Muscle of leg (tissue), 11 donors: ENCODE data around the gene TTPAL. TPM values are rescaled to one million over a fixed set of nuclear protein-coding genes. Genes with fewer than 3 reads are reported as not detected.
A peak's percentile ranks its signal among the peaks of the same experiment; 100 is the strongest.

Experiments
- DNase-seq: peaks from one replicate; pipeline ENCODE4 v3.0.0; 2013
- H3K27ac ChIP-seq: one replicate; pipeline ENCODE4 v1.5.1; 2013; ENCODE audit warnings: mild to moderate bottlenecking, low read length, control low read depth
- H3K27me3 ChIP-seq: one replicate; pipeline ENCODE4 v1.6.1; 2013; ENCODE audit warnings: low read length; ENCODE audit not compliant: control insufficient read depth, insufficient read depth
- H3K36me3 ChIP-seq: one replicate; pipeline ENCODE4 v1.6.1; 2013; ENCODE audit warnings: low read length; ENCODE audit not compliant: control insufficient read depth, insufficient read depth
- H3K4me1 ChIP-seq: one replicate; pipeline ENCODE4 v1.6.1; 2013; ENCODE audit warnings: low read length; ENCODE audit not compliant: control insufficient read depth, insufficient read depth
- H3K4me3 ChIP-seq: one replicate; pipeline ENCODE4 v1.5.1; 2013; ENCODE audit warnings: low read length, control low read depth
- H3K9me3 ChIP-seq: replicated peaks from 2 replicates; pipeline ENCODE4 v1.6.1; 2013; ENCODE audit warnings: low read depth, low read length; ENCODE audit not compliant: control insufficient read depth
- WGBS: methylation state at CpG from one replicate; pipeline ENCODE4 v1.1.5; 2013; ENCODE audit warnings: missing lambda C conversion rate; ENCODE audit not compliant: insufficient coverage; 5-methylcytosine and 5-hydroxymethylcytosine counted together
- polyA plus RNA-seq, 8 donors: library from polyadenylated mRNA; unstranded; fragments of 120-200 nt; gene quantifications; one replicate each; pipeline versions ENCODE4 v1.2.1 to v1.2.3, GENCODE V29; 2013; ENCODE audit warnings: inconsistent platforms in 1 of 8, low replicate concordance in 1 of 8; ENCODE audit not compliant: insufficient read length in 8 of 8, insufficient read depth in 1 of 8
- total RNA-seq: library from RNA; stranded (reverse); fragments of 120-200 nt; gene quantifications from one replicate; pipeline ENCODE4 v1.2.4, GENCODE V29; 2013

The TTPAL gene
- total and polyA plus RNA-seq, 9 donors = 3.3 to 7.5 (median 5.4) TPM

GRCh38 chr20:44516491-44516890 lies 40.8 kb downstream of the TTPAL start:
- Histone ChIP-seq H3K36me3 (peaks cover 7% of the 10 kb centered on the region), H3K27me3 (no peaks in the 10 kb centered on the region), H3K4me3 (no peak overlapping the region), H3K27ac (no peak overlapping the region), H3K9me3 (no peaks in the 10 kb centered on the region), H3K4me1 (peaks cover 15% of the 10 kb centered on the region)
- 33% methylated on average over 2 of the region's 7 CpGs for WGBS
- DNase-seq = no peak

GRCh38 chr20:44517454-44517853 lies 41.8 kb downstream of the TTPAL start:
- no CpG with 5 or more reads among the region's 3 CpGs for WGBS
- no peaks in the 10 kb centered on the region for H3K27me3 ChIP-seq
- H3K4me3 ChIP-seq = no peak overlapping the region
- no peak overlapping the region for H3K27ac ChIP-seq
- DNase-seq = no peak
- no peaks in the 10 kb centered on the region for H3K9me3 ChIP-seq
- peaks cover 15% of the 10 kb centered on the region for H3K4me1 ChIP-seq
- H3K36me3 ChIP-seq = peaks cover 5% of the 10 kb centered on the region

- no peaks in the 10 kb centered on the region for H3K9me3 ChIP-seq
- no peak overlapping the region for H3K4me3 ChIP-seq
- DNase-seq = no peak
- H3K27ac ChIP-seq = no peak overlapping the region
- H3K27me3 ChIP-seq = no peaks in the 10 kb centered on the region
- H3K36me3 ChIP-seq = peaks cover 2% of the 10 kb centered on the region
- 80% methylated on average over 1 of the region's 3 CpGs for WGBS
- peaks cover 15% of the 10 kb centered on the region for H3K4me1 ChIP-seq
These were observed 42.6 kb downstream of the TTPAL start for GRCh38 chr20:44518248-44518647.

- peak overlapping the region; percentile 50 for H3K4me3 ChIP-seq
- peaks cover 15% of the 10 kb centered on the region for H3K4me1 ChIP-seq
- peak overlapping the region; percentile 78 for H3K27ac ChIP-seq
- DNase-seq = no peak
- H3K36me3 ChIP-seq = peaks cover 2% of the 10 kb centered on the region
- H3K27me3 ChIP-seq = peaks cover 6% of the 10 kb centered on the region
- H3K9me3 ChIP-seq = no peaks in the 10 kb centered on the region
- 86% methylated on average over 1 of the region's 3 CpGs for WGBS
These were observed 45.2 kb downstream of the TTPAL start for GRCh38 chr20:44520881-44521280.

- Histone ChIP-seq H3K27ac (peak within 1 kb of the TSS; percentile 78), H3K27me3 (peaks cover 6% of the 10 kb centered on the region), H3K4me3 (peak within 1 kb of the TSS; percentile 50), H3K36me3 (peaks cover 2% of the 10 kb centered on the region), H3K4me1 (peaks cover 15% of the 10 kb centered on the region), H3K9me3 (no peaks in the 10 kb centered on the region)
- WGBS = 0% methylated on average over 36 of the region's 49 CpGs
- DNase-seq = peak; percentile 97
These were observed 46.1 kb downstream of the TTPAL start, which contains the start of gene SERINC3 for GRCh38 chr20:44521484-44522481. SERINC3 (minus strand) TSS chr20:44522070; CDS start chr20:44521951, 119 bp downstream.

- no CpG with 5 or more reads among the region's 1 CpG for WGBS
- no peak overlapping the region for H3K27ac ChIP-seq
- H3K4me1 ChIP-seq = peaks cover 15% of the 10 kb centered on the region
- no peak for DNase-seq
- H3K4me3 ChIP-seq = no peak overlapping the region
- peaks cover 2% of the 10 kb centered on the region for H3K36me3 ChIP-seq
- H3K9me3 ChIP-seq = no peaks in the 10 kb centered on the region
- H3K27me3 ChIP-seq = peaks cover 6% of the 10 kb centered on the region
These were observed 47.2 kb downstream of the TTPAL start for GRCh38 chr20:44522841-44523240.

- 27% methylated on average over 3 of the region's 4 CpGs for WGBS
- H3K36me3 ChIP-seq = peaks cover 2% of the 10 kb centered on the region
These were observed 48.1 kb downstream of the TTPAL start for GRCh38 chr20:44523746-44524145.

GRCh38 chr20:44526129-44526528 lies 50.5 kb downstream of the TTPAL start:
- Histone ChIP-seq H3K27ac (no peak overlapping the region), H3K4me3 (no peak overlapping the region), H3K9me3 (no peaks in the 10 kb centered on the region), H3K4me1 (peaks cover 2% of the 10 kb centered on the region), H3K36me3 (no peaks in the 10 kb centered on the region), H3K27me3 (peaks cover 6% of the 10 kb centered on the region)
- no peak for DNase-seq
- 46% methylated on average over 4 of the region's 6 CpGs for WGBS

More at GRCh38 chr20:44523746-44524145, 48.1 kb downstream of the TTPAL start:
- Histone ChIP-seq H3K27ac (no peak overlapping the region), H3K4me3 (no peak overlapping the region), H3K9me3 (no peaks in the 10 kb centered on the region), H3K4me1 (peaks cover 15% of the 10 kb centered on the region), H3K27me3 (peaks cover 6% of the 10 kb centered on the region)
- no peak for DNase-seq

- DNase-seq = no peak
- Histone ChIP-seq H3K27ac (no peak overlapping the region), H3K36me3 (no peaks in the 10 kb centered on the region), H3K4me3 (no peak overlapping the region), H3K27me3 (peaks cover 6% of the 10 kb centered on the region), H3K9me3 (no peaks in the 10 kb centered on the region), H3K4me1 (peaks cover 9% of the 10 kb centered on the region)
- WGBS = 74% methylated on average over 4 of the region's 4 CpGs
These were observed 52.1 kb downstream of the TTPAL start for GRCh38 chr20:44527716-44528199.

GRCh38 chr20:44528309-44528708 lies 52.6 kb downstream of the TTPAL start:
- no peak overlapping the region for H3K4me3 ChIP-seq
- no peak for DNase-seq
- H3K27ac ChIP-seq = no peak overlapping the region
- peaks cover 10% of the 10 kb centered on the region for H3K4me1 ChIP-seq
- no peaks in the 10 kb centered on the region for H3K36me3 ChIP-seq
- 69% methylated on average over 3 of the region's 6 CpGs for WGBS
- peaks cover 6% of the 10 kb centered on the region for H3K27me3 ChIP-seq
- H3K9me3 ChIP-seq = no peaks in the 10 kb centered on the region
